NCI-H510A treated with DMSO at 0.1 percent for 48 hours (cell line): ENCODE results near the gene PTPRN2.
"Not testable (repeated sequence)": the region's sequence is repeated elsewhere in the genome, so short reads cannot be mapped to it uniquely, and the experiment has no call there.

Experiments used
- DNase-seq: peaks from one replicate; lab custom pipeline; 2025; lab: John Stamatoyannopoulos, UW

Gene PTPRN2

DNA sequence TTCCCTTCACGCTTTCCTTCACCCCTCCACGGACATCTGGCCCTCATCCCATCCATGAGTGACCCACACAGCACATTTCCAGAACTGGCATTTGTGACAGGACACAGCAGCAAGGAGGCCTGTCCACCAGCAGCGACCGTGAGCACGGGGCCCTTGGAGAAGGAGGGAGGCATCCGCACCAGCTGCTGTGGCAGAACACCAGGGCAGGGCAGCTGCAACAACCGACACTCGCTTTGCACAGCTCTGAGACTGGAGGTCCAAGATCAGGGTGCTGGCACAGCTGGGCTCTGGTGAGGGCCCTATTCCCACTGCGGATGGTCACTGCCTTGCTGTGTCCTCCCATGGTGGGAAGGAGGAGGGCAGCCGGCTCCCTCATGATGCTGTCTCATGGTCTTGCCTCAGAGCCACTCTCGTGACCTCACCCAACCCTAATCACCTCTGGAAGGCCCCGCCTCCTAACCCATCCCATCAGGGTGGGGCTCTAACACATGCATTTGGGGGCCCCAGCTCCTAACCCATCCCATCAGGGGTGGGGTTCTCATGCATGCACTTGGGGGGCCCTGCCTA lies 36.7 kb downstream of the PTPRN2 start:
- peak; percentile 16 for DNase-seq

DNA sequence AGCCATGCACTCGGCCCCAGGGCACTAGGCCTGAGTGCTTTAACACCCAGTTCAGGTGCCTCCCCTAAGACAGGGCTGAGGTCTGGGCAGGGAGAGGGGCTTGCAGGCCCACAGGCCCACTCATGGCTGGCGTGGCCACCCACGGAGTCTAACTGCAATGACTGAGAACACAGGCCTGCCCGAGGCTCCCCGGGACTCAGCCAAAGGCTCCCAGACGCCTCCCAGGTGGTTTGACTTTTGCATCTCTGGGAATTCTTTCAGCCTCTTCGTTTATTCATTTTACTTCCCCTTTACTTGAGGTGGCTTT lies 37.3 kb downstream of the PTPRN2 start:
- DNase-seq, result no peak

DNA sequence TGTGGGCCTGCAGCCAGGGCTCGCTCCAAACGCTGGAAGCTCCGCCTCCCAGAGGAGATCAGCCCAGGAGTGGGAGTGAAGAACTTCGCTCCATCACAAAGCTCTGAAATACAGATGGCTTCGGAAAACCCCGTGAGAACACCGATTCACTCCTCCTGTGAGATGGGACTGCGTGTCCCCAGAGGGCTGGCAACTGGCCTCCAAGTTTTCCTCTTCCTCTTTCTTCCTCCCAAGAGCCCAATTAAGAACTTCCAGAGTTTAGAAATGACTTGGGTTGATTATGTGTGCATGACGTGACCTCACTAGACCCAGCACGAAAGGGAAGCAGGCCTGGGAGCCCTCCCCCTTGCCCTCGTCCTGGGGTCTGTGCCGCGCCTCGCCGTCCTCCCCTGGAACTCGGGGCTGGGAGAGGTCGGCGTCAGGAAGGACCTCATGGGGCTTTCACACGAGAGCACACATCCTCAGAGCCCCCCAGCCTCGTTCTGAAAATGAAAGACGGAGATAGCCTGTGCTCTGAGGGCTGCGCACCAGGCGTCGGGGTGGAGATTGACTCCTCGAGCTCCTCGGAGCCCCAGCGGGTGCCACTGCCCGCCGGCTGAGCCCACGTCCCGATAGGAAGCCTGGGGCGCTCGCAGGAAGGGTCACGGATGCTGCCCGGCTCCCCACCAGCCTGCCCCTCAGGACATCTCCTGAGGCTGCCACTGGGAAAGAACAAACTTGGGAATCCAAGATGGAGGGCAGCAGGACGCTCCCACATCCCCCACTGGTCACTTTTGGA lies 37.8 kb downstream of the PTPRN2 start:
- peak; percentile 74 for DNase-seq

- no peak for DNase-seq
These were observed 38.4 kb downstream of the PTPRN2 start for GRCh38 chr7:158549176-158549615.

DNA sequence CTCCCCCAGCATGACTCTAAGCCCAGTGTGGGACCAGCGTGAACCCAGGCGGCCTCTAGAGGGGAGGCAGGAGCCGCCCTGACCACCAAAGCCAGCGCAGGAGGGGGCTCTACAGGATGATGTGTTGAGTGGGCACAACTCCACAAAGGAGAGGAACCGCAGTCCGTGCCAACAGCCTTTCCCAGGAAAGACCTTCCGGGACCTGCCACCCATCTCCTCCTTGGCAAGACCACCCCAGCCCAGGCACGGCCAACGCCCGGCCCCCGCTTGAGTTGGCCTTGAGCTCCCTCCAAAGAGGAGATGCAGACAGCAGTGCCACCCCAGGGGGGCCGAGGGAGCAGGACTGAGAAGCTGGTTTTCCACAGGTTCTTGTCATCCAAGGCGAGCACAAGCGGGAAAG lies 38.9 kb downstream of the PTPRN2 start:
- no peak for DNase-seq

DNA sequence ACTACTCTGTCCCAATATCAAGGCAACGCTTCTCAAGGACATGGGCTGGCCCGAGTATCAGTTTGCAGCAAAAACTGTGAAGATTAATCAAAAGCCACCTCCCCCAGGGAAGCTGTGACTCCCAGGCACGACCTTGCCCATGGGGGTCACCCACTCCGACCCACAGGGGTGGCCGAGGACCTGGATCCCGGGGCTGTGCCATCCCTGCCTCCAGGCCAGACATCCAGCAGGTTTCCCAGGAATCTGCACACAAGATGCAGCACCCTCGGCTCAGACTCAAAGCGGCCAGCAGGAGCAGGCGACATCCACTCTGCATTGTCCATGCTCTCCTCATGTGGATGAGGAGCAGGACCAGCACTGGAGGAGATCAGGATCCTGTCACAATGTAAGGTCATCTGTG lies 39.8 kb downstream of the PTPRN2 start:
- no peak for DNase-seq

DNA sequence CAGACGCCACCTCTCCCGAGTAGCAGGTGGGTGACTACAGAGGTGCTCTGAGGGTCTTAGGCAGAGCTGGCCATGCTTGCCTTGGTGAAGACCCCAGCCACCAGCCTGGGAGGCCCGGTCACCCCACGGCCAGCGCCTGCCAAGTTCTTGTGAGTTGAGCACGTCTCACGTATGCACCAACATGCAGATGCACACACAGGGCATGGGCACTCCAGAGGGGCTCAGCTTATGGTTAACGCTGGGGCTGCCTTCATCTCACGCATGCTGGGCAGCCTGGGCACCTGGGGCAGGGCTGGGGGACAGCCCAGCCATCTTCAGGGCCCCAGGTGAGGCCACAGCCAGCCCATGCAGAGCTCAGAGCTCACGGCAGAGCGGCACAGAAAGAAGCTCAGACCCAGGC lies 41.0 kb downstream of the PTPRN2 start:
- no peak for DNase-seq

- no peak for DNase-seq
These were observed 41.4 kb downstream of the PTPRN2 start for GRCh38 chr7:158546214-158546613.

GRCh38 chr7:158544708-158545107 lies 42.9 kb downstream of the PTPRN2 start:
- no peak for DNase-seq

DNA sequence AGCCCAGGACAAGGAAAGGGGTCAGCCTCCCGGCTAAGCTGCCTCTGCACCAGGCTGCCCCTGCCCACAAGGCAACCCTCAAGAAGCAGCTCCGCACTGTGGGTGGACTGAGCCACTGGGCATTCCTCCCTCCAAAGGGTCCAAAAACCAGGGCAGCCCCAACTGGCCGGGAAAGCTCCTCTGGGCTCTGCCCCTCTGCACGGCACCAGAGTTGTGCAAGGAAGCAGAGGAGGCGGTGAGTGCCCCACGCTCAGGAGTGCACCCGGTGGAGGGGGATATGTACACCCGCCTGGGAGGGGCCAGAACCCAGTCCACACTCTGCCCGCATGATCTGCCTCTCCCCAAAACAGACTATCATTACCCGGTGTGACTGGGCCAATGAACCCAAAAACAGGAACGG lies 43.8 kb downstream of the PTPRN2 start:
- DNase-seq, result no peak

DNA sequence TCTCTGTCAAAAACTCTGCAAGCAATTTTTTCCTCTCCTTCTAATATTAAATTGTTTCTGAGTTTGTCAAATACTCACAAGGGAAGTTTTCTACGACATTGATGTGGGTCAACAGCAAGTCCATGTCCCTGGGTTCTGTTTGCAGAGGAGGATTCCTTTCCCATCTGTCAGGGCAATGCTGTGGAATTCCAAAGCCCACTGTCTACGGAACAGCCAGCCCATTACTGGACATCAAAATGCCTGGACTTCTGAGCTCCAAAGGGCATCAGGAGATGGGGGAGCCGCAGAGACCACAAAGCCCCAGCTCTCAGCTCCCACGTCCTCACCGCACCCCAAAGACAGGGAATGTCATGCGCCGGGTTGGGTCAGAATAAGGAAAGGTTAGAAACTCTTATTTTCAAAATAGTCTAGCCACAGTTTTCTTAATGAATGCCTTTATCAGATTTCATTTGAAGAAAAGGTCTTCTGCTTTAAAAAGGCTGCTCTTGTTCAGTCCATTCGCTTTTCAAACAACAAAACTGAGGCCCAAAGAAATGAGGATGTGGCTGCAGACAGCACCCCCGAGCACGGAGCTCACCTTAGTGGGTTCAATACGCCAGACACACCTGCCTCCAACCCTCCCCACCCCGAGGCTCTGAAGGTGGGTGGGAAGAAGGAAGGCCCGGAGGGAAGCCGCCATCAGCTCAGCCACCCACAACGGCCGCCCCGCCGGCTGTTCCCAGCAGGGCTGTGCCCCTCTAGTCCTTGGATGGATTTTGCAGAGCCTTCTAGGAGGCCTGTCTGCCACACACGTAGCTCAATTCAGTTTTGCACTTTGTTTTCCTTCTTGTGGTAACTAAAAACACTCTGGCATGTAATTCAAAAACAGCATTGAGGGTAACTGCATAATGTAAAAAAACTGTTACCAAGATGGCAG lies 44.7 kb downstream of the PTPRN2 start:
- DNase-seq, result no peak

DNA sequence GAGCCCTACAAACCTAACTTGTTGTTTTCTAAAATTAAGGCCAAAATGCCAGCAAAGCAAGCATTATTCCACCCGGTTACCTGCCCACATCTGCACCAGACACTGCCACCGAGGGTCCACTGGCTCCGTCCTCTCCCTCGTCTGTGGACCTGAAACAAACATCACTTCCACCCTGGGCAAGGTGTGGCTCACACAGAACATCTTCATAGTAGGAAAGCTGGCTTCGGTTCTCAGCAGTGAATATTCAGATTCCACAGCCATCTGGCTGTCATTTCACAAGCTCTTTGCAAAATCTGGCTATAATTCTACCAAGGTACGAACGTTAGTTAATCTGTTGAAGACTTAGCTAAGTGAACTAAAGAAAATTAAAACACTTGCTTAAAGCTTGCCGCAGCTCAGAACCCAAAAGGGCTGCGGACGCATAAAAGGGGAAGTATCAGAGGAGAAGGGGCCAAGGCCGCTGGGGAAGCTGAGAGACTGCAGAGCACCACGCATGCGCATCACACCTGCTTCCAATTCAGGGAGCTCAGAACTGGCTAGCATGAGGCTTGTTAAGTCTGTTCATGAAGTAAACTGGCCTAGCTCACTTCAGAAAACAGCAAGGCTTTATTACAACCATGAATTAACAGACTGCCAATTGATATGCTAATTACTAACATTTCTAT lies 46.1 kb downstream of the PTPRN2 start:
- DNase-seq, result no peak

- DNase-seq, result no peak
These were observed 47.9 kb downstream of the PTPRN2 start for GRCh38 chr7:158539711-158540146.

- DNase-seq, result no peak
These were observed 49.3 kb downstream of the PTPRN2 start for GRCh38 chr7:158538156-158538946.

GRCh38 chr7:158537516-158537882 lies 50.1 kb downstream of the PTPRN2 start:
- no peak for DNase-seq

DNA sequence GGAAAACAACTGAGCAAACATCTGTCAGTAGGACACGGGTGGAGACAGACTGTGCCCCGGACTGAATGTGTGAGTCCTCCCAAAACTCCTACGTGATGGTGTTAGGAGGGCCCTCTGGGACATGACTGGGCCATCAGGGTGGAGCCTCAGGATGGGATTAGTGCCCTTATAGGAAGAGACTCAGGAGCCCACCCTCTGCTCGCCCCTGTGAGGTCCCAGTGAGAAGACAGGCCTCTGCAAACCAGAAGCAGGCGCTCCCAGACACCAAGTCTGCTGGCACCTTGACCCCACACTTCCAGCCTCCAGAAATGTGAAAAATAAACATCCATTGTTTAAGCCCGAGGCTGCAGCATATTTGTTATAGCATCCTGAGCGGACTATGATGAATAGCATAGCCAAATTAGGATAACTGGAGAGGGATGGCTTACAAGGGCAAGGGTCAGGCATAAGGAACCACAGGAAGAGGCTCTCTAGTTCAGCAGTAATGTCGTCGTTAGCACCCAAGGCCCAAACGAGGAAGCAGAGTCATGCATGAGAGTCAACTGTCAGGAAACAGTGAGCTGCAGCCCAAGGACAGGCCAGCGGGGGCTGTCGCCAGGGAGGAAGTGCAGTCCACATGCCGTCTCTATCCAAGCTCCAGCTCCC lies 50.6 kb downstream of the PTPRN2 start:
- DNase-seq, result no peak

- no peak for DNase-seq
These were observed 52.5 kb downstream of the PTPRN2 start for GRCh38 chr7:158535079-158535478.

DNA sequence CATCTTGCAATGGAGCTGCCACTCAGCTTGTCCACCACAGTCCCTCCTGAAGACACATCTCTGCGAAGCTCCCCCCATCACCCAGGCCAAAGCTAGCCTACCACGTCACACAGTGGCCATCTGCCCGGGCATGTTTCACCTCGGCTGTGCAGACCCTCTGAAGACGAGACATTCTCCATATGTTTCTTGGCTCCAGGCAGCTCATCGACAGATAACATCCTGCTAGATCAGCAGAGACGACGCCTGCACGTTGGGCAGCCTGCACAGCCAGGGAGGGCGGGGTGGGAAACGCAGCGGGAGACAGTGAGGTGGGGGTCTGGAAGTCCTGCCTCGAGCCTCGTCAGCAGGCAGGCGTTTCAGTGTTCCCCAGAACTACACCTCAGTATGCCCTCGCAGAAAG lies 53.0 kb downstream of the PTPRN2 start:
- no peak for DNase-seq

- DNase-seq, result not testable (repeated sequence)
These were observed 53.5 kb downstream of the PTPRN2 start for GRCh38 chr7:158534134-158534515.

GRCh38 chr7:158533386-158534133 lies 54.1 kb downstream of the PTPRN2 start:
- no peak for DNase-seq
